Measurements from ENCODE around the gene KRT83.

GRCh38 chr12:52294803-52295202 is 26.4 kb downstream of the KRT83 start:
- TF ChIP-seq CTCF (IDR thresholded peaks at IDR 0.05) (no peak), EZH2 (IDR thresholded peaks at IDR 0.05) (no peak), EZH2phosphoT487 (IDR thresholded peaks at IDR 0.05) (no peak)
